GM12878 (cell line): Measurements from ENCODE around the gene KRTAP10-1. TPM values are rescaled to one million over a fixed set of nuclear protein-coding genes. Genes with fewer than 3 reads are reported as not detected.

Source experiments
- ATAC-seq: fragments of 200-7000 bp; cut with Tn5 transposase; 3 replicates; pipeline ENCODE4 v1.9.1; 2020; ENCODE audit warnings: mild to moderate bottlenecking, moderate library complexity
- BruUV-seq: library from RNA; stranded (reverse); fragments of 400-500 nt; replicated peaks from 2 replicates; lab custom pipeline; 2021; lab: Mats Ljungman, UMichigan
- CTCF ChIA-PET: fragments of 300-600 bp; sonication (Branson Sonifier 250); formaldehyde crosslinking; extraction: SDS; loops from one replicate; lab custom pipeline; 2021; ENCODE audit warnings: inconsistent platforms; lab: Yijun Ruan, JAX
- POLR2A ChIA-PET: fragments of 350-600 bp; formaldehyde crosslinking; extraction: SDS; loops from one replicate; lab custom pipeline; 2021; ENCODE audit warnings: inconsistent platforms; lab: Charles Lee
- RAD21 ChIA-PET: fragments of 300-600 bp; sonication (Branson Sonifier 250); formaldehyde crosslinking; loops from one replicate; lab custom pipeline; 2023; ENCODE audit warnings: antibody characterized with exemption; ENCODE audit not compliant: unreplicated experiment; lab: Charles Lee
- SMC1A ChIA-PET: fragments of 300-600 bp; sonication (Branson Sonifier 250); formaldehyde crosslinking; loops from one replicate; lab custom pipeline; 2023; ENCODE audit not compliant: unreplicated experiment, uncharacterized antibody; lab: Charles Lee
- DNase-seq: peaks from one replicate; pipeline ENCODE4 v3.0.0-alpha.2; 2011; ENCODE audit warnings: low read depth, low spot score
- FAIRE-seq: peaks from 3 replicates; lab custom pipeline; 2011; peaks lifted over from hg19 to GRCh38; lab: Jason Lieb, UNC
- H2AFZ ChIP-seq: 2 replicates; pipeline ENCODE4 v1.6.0; 2011; ENCODE audit warnings: low read depth, low read length, control low read depth; ENCODE audit not compliant: control insufficient read depth
- H3K27ac ChIP-seq: 2 replicates; pipeline ENCODE4 v1.5.1; 2011; ENCODE audit warnings: control low read depth; ENCODE audit not compliant: control insufficient read depth, insufficient read depth
- H3K27me3 ChIP-seq, 2 experiments: replicated peaks in 1 of 2; 2 replicates each; pipeline versions ENCODE4 v1.6.0 to v1.6.1; 2011; ENCODE audit warnings: low read length in 1 of 2; ENCODE audit not compliant: control insufficient read depth in 2 of 2, insufficient read depth in 2 of 2
- H3K36me3 ChIP-seq, 2 experiments: 2 replicates each; pipeline ENCODE4 v1.5.1; 2011; ENCODE audit warnings: low read length in 1 of 2; ENCODE audit not compliant: control insufficient read depth in 2 of 2, insufficient read depth in 2 of 2
- H3K4me1 ChIP-seq: 2 replicates; pipeline ENCODE4 v1.6.1; 2011; ENCODE audit warnings: mild to moderate bottlenecking, low read length, moderate library complexity, mixed read lengths; ENCODE audit not compliant: control insufficient read depth, insufficient read depth
- H3K4me2 ChIP-seq: 2 replicates; pipeline ENCODE4 v1.6.0; 2011; ENCODE audit warnings: control low read depth; ENCODE audit not compliant: control insufficient read depth, insufficient read depth
- H3K4me3 ChIP-seq: fragments of 200-600 bp; sonication (generic); 2 replicates; pipeline ENCODE4 v1.5.1; 2016
- H3K79me2 ChIP-seq: 2 replicates; pipeline ENCODE4 v1.6.0; 2011; ENCODE audit warnings: low read length; ENCODE audit not compliant: control insufficient read depth, insufficient read depth
- H3K9ac ChIP-seq: 2 replicates; pipeline ENCODE4 v1.8.0; 2011; ENCODE audit warnings: low read length, control low read depth, mixed read lengths; ENCODE audit not compliant: control insufficient read depth, insufficient read depth
- H3K9me3 ChIP-seq: replicated peaks from 3 replicates; pipeline ENCODE4 v1.5.1; 2011; ENCODE audit warnings: mild to moderate bottlenecking, low read length; ENCODE audit not compliant: control insufficient read depth, insufficient read depth
- H4K20me1 ChIP-seq: 2 replicates; pipeline ENCODE4 v1.6.0; 2011; ENCODE audit not compliant: control insufficient read depth, insufficient read depth
- CBFB ChIP-seq: IDR thresholded peaks from 2 replicates; pipeline ENCODE4 v1.6.1; 2016; ENCODE audit warnings: antibody characterized with exemption, low read depth
- CBX3 ChIP-seq: fragments of 200-600 bp; sonication (generic); IDR thresholded peaks from 2 replicates; pipeline ENCODE4 v1.6.1; 2016; ENCODE audit warnings: low read depth, borderline replicate concordance
- CBX5 ChIP-seq: sonication (generic); IDR thresholded peaks from 2 replicates; pipeline ENCODE4 v1.6.1; 2016; ENCODE audit warnings: low read depth, moderate library complexity, mild to moderate bottlenecking, inconsistent platforms
- CEBPB ChIP-seq, 2 experiments: fragments of 150-350 bp in 1 of 2; IDR thresholded peaks; 2 replicates each; pipeline ENCODE4 v1.6.1; 2012 to 2014; ENCODE audit warnings: low read depth in 2 of 2, low read length in 2 of 2, borderline replicate concordance in 1 of 2, inconsistent platforms in 1 of 2
- CHD1 ChIP-seq: IDR thresholded peaks from 2 replicates; pipeline ENCODE4 v1.6.1; 2012; ENCODE audit warnings: low read depth, low read length, improper control_type of control experiment
- CREM ChIP-seq: IDR thresholded peaks from 2 replicates; pipeline ENCODE4 v1.6.1; 2014; ENCODE audit warnings: antibody characterized with exemption, low read depth
- EZH2 ChIP-seq: IDR thresholded peaks from 2 replicates; pipeline ENCODE4 v1.6.1; 2012; ENCODE audit warnings: low read depth, mild to moderate bottlenecking, control low read depth, inconsistent platforms, low read length, borderline replicate concordance; ENCODE audit not compliant: control insufficient read depth
- GABPA ChIP-seq: IDR thresholded peaks from 2 replicates; pipeline ENCODE4 v1.6.1; 2014; ENCODE audit warnings: antibody characterized with exemption, low read depth, mild to moderate bottlenecking, inconsistent platforms
- KAT2A ChIP-seq: conservative IDR thresholded peaks from 2 replicates; pipeline ENCODE4 v1.6.1; 2011; ENCODE audit warnings: low read depth, low read length; ENCODE audit not compliant: control insufficient read depth
- RBBP5 ChIP-seq: fragments of 200-600 bp; sonication (generic); conservative IDR thresholded peaks from 2 replicates; pipeline ENCODE4 v1.6.1; 2016
- SP1 ChIP-seq: IDR thresholded peaks from one replicate; pipeline ENCODE4 v1.6.1; 2011; ENCODE audit warnings: low read depth, low read length
- STAT1 ChIP-seq: fragments of 450-650 bp; conservative IDR thresholded peaks from 2 replicates; pipeline ENCODE4 v1.6.1; 2014; ENCODE audit warnings: antibody characterized with exemption, mild to moderate bottlenecking
- TARDBP ChIP-seq: IDR thresholded peaks from 2 replicates; pipeline ENCODE4 v1.6.1; 2016; ENCODE audit warnings: borderline replicate concordance
- ZNF274 ChIP-seq: IDR thresholded peaks from one replicate; pipeline ENCODE4 v1.8.0; 2011; ENCODE audit not compliant: insufficient read length, insufficient read depth
- WGBS: methylation state at CpG from one replicate; pipeline ENCODE4 v1.1.6; 2016; ENCODE audit warnings: low lambda C conversion rate; ENCODE audit not compliant: insufficient replicate concordance, insufficient coverage; ENCODE audit errors: missing lambda C conversion rate; 5-methylcytosine and 5-hydroxymethylcytosine counted together
- in situ Hi-C: fragments of 300-500 bp; cut with MboI; formaldehyde crosslinking; loops from 9 replicates; pipeline ENCODE4 v1.14.3; 2018; ENCODE audit warnings: mixed read lengths
- intact Hi-C: fragments of 100-400 bp; cut with micrococcal nuclease; formaldehyde crosslinking; loops from one replicate; pipeline ENCODE4 v1.14.2; 2022; ENCODE audit not compliant: unreplicated experiment
- polyA plus RNA-seq, 11 experiments: library from polyadenylated mRNA; depleted of rRNA in 4 of 11; unstranded in 6 of 11; stranded (reverse) in 5 of 11; fragments of >200 nt; fragmentation: Nextera tagmentation in 4 of 11; fragmentation: Illumina TruSeq in 1 of 11; extraction: Ambion mirVana in 4 of 11; extraction: Trizol in 1 of 11; gene quantifications; 1 replicate in 1 of 11; 2 replicates in 10 of 11; pipeline versions ENCODE4 v1.2.1 to v1.2.3, GENCODE V29; 2011 to 2016; ENCODE audit warnings: inconsistent platforms in 2 of 11, missing spikeins in 2 of 11, low read depth in 1 of 11
- total RNA-seq, 4 experiments: library from RNA; depleted of rRNA in 3 of 4; stranded (reverse); fragments of >200 nt in 3 of 4; fragmentation: Illumina TruSeq in 1 of 4; extraction: Trizol in 1 of 4; gene quantifications; 2 replicates each; pipeline versions ENCODE4 v1.2.1 to v1.2.3, GENCODE V29; 2013 to 2021
- TF ChIP-seq, protein P1 (sequence below): IDR thresholded peaks from 2 replicates; pipeline ENCODE4 v1.6.1; 2011; ENCODE audit warnings: low read depth, low read length, improper control_type of control experiment, borderline replicate concordance
- TF ChIP-seq, protein P2 (sequence below): fragments of 450-650 bp; IDR thresholded peaks from 2 replicates; pipeline ENCODE4 v1.6.1; 2017; ENCODE audit warnings: mild to moderate bottlenecking, moderate library complexity
- TF ChIP-seq, protein P3 (sequence below): IDR thresholded peaks from 2 replicates; pipeline ENCODE4 v1.6.1; 2012; ENCODE audit warnings: mild to moderate bottlenecking, low read depth, low read length

The KRTAP10-1 gene
- total and polyA plus RNA-seq, 10 of the 15 experiments (the other 5 are each of a cell fraction or from before 2014, with no cell fraction given): not detected

DNA sequence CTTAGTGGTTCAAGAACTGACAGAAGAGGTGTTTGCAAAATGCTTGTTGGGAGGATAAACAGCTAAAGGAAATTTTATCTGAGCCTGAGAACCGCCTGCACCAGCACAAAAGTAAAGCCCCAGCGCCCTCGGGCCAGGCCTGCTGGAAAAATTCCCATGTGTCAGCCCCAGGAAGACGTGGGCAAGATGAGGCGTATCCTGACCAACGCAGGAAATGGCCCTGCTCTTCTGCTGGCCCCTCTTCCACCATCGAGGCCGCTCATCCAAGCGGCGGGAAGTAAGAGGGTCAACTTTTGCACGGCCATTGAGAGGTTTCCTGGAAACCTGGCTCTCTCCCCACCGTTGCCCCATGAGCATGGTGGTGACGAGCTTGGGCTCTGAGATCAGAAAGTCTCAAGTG lies 45.0 kb downstream of the KRTAP10-1 start:
- FAIRE-seq (no peak), DNase-seq (no peak), ATAC-seq (no peak)
- Histone ChIP-seq H3K79me2 (no peaks in the 10 kb centered on the region), H3K9ac (no peak overlapping the region), H3K4me1 (no peaks in the 10 kb centered on the region), H3K4me2 (no peak overlapping the region), H3K27ac (no peak overlapping the region), H2AFZ (no peak overlapping the region), H3K9me3 (peaks cover 20% of the 10 kb centered on the region; the same call in 2 of the 3 replicates), H3K36me3 (no peaks in the 10 kb centered on the region), H4K20me1 (no peaks in the 10 kb centered on the region), H3K27me3 (no peaks in the 10 kb centered on the region; a peak in 1 of 4 replicates), H3K4me3 (no peak overlapping the region)
- BruUV-seq: no TSS peak
- ChIA-PET POLR2A (no interaction called here), RAD21 (no interaction called here), CTCF (no interaction called here), SMC1A (no interaction called here)
- intact Hi-C loops (no loop called here), in situ Hi-C loops (no loop called here)
- WGBS: 38% methylated on average over 13 of the region's 13 CpGs
- no peak for TF ChIP-seq ZNF274
- TF ChIP-seq, protein P1, sequence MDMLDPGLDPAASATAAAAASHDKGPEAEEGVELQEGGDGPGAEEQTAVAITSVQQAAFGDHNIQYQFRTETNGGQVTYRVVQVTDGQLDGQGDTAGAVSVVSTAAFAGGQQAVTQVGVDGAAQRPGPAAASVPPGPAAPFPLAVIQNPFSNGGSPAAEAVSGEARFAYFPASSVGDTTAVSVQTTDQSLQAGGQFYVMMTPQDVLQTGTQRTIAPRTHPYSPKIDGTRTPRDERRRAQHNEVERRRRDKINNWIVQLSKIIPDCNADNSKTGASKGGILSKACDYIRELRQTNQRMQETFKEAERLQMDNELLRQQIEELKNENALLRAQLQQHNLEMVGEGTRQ: no peak
- no peak for TF ChIP-seq CHD1
- no peak for TF ChIP-seq GABPA
- TF ChIP-seq, protein P2, sequence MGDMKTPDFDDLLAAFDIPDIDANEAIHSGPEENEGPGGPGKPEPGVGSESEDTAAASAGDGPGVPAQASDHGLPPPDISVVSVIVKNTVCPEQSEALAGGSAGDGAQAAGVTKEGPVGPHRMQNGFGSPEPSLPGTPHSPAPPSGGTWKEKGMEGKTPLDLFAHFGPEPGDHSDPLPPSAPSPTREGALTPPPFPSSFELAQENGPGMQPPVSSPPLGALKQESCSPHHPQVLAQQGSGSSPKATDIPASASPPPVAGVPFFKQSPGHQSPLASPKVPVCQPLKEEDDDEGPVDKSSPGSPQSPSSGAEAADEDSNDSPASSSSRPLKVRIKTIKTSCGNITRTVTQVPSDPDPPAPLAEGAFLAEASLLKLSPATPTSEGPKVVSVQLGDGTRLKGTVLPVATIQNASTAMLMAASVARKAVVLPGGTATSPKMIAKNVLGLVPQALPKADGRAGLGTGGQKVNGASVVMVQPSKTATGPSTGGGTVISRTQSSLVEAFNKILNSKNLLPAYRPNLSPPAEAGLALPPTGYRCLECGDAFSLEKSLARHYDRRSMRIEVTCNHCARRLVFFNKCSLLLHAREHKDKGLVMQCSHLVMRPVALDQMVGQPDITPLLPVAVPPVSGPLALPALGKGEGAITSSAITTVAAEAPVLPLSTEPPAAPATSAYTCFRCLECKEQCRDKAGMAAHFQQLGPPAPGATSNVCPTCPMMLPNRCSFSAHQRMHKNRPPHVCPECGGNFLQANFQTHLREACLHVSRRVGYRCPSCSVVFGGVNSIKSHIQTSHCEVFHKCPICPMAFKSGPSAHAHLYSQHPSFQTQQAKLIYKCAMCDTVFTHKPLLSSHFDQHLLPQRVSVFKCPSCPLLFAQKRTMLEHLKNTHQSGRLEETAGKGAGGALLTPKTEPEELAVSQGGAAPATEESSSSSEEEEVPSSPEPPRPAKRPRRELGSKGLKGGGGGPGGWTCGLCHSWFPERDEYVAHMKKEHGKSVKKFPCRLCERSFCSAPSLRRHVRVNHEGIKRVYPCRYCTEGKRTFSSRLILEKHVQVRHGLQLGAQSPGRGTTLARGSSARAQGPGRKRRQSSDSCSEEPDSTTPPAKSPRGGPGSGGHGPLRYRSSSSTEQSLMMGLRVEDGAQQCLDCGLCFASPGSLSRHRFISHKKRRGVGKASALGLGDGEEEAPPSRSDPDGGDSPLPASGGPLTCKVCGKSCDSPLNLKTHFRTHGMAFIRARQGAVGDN: no peak
- no peak for TF ChIP-seq KAT2A
- no peak for TF ChIP-seq CBX5
- TF ChIP-seq, protein P3, sequence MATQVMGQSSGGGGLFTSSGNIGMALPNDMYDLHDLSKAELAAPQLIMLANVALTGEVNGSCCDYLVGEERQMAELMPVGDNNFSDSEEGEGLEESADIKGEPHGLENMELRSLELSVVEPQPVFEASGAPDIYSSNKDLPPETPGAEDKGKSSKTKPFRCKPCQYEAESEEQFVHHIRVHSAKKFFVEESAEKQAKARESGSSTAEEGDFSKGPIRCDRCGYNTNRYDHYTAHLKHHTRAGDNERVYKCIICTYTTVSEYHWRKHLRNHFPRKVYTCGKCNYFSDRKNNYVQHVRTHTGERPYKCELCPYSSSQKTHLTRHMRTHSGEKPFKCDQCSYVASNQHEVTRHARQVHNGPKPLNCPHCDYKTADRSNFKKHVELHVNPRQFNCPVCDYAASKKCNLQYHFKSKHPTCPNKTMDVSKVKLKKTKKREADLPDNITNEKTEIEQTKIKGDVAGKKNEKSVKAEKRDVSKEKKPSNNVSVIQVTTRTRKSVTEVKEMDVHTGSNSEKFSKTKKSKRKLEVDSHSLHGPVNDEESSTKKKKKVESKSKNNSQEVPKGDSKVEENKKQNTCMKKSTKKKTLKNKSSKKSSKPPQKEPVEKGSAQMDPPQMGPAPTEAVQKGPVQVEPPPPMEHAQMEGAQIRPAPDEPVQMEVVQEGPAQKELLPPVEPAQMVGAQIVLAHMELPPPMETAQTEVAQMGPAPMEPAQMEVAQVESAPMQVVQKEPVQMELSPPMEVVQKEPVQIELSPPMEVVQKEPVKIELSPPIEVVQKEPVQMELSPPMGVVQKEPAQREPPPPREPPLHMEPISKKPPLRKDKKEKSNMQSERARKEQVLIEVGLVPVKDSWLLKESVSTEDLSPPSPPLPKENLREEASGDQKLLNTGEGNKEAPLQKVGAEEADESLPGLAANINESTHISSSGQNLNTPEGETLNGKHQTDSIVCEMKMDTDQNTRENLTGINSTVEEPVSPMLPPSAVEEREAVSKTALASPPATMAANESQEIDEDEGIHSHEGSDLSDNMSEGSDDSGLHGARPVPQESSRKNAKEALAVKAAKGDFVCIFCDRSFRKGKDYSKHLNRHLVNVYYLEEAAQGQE: no peak
- TF ChIP-seq STAT1: no peak
- TF ChIP-seq TARDBP: no peak
- no peak for TF ChIP-seq SP1
- no peak for TF ChIP-seq CEBPB (IDR thresholded peaks at IDR 0.05; ENCODE audit: borderline replicate concordance in 1 of 2, low read depth in 2 of 2, low read length in 2 of 2)
- TF ChIP-seq RBBP5: no peak
- no peak for TF ChIP-seq EZH2
- no peak for TF ChIP-seq CREM
- TF ChIP-seq CBFB: no peak
- TF ChIP-seq CBX3: no peak
